Medulla oblongata (tissue), 1 donor: ENCODE data around the gene WDR47.
"Not testable (repeated sequence)": the region's sequence is repeated elsewhere in the genome, so short reads cannot be mapped to it uniquely, and the experiment has no call there.

ENCODE experiments used
- DNase-seq: peaks from one replicate; pipeline ENCODE4 v3.0.0-alpha.2; 2015; ENCODE audit errors: extremely low spot score

The WDR47 gene

GRCh38 chr1:109052145-109052544 is 10.2 kb upstream of the WDR47 start:
- DNase-seq, result not testable (repeated sequence)

GRCh38 chr1:109050228-109050995 is 8.5 kb upstream of the WDR47 start:
- DNase-seq, result no peak

GRCh38 chr1:109048335-109048734 is 6.4 kb upstream of the WDR47 start:
- no peak for DNase-seq

- no peak for DNase-seq
These were observed 5.4 kb upstream of the WDR47 start for GRCh38 chr1:109047339-109047738.

GRCh38 chr1:109046671-109047070 is 4.8 kb upstream of the WDR47 start:
- no peak for DNase-seq

GRCh38 chr1:109045595-109045994 is 3.7 kb upstream of the WDR47 start:
- no peak for DNase-seq

GRCh38 chr1:109040989-109041620 is 797 bp downstream of the WDR47 start:
- DNase-seq, result peak; percentile 10

GRCh38 chr1:109040627-109040988 is 1.3 kb downstream of the WDR47 start:
- DNase-seq, result peak; percentile 45

- DNase-seq, result no peak
These were observed 7.5 kb downstream of the WDR47 start for GRCh38 chr1:109034382-109034781.

- DNase-seq, result not testable (repeated sequence)
These were observed 12.4 kb downstream of the WDR47 start for GRCh38 chr1:109029493-109029892.

- DNase-seq, result no peak
These were observed 14.1 kb downstream of the WDR47 start for GRCh38 chr1:109027841-109028240.

- no peak for DNase-seq
These were observed 16.2 kb downstream of the WDR47 start for GRCh38 chr1:109025694-109026093.

GRCh38 chr1:109024646-109025045 is 17.3 kb downstream of the WDR47 start:
- DNase-seq, result no peak

- no peak for DNase-seq
These were observed 21.1 kb downstream of the WDR47 start for GRCh38 chr1:109020693-109021257.

GRCh38 chr1:109017719-109018118 is 24.2 kb downstream of the WDR47 start:
- not testable (repeated sequence) for DNase-seq

- DNase-seq, result no peak
These were observed 24.8 kb downstream of the WDR47 start for GRCh38 chr1:109017134-109017533.

- peak; percentile 62 for DNase-seq
These were observed 30.6 kb downstream of the WDR47 start for GRCh38 chr1:109011335-109011734.

GRCh38 chr1:108996622-108997021 is 45.3 kb downstream of the WDR47 start:
- not testable (repeated sequence) for DNase-seq

- DNase-seq, result no peak
These were observed 58.8 kb downstream of the WDR47 start for GRCh38 chr1:108983114-108983513.

- no peak for DNase-seq
These were observed 65.2 kb downstream of the WDR47 start for GRCh38 chr1:108976658-108977057.

- peak; percentile 61 for DNase-seq
These were observed 69.0 kb downstream of the WDR47 start for GRCh38 chr1:108972951-108973350.

GRCh38 chr1:108969346-108969745 is 72.6 kb downstream of the WDR47 start:
- no peak for DNase-seq

- DNase-seq, result peak; percentile 94
These were observed 78.7 kb downstream of the WDR47 start, which contains the start of gene CLCC1 for GRCh38 chr1:108963052-108963686. Gene CLCC1, minus strand, starts transcription at chr1:108963484. Its CDS starts 13,047 bp downstream, at chr1:108950437.
